H9 (cell line): ENCODE measurements around the gene SERINC3. TPM values are rescaled to one million over a fixed set of nuclear protein-coding genes. Genes with fewer than 3 reads are reported as not detected.

ENCODE experiments used
- DNase-seq: peaks from one replicate; pipeline ENCODE4 v3.0.0-alpha.2; 2017
- H2AFZ ChIP-seq: one replicate; pipeline ENCODE4 v1.6.1; 2013; ENCODE audit warnings: mild to moderate bottlenecking, low read length, control low read depth, moderate library complexity
- H2AK5ac ChIP-seq: 2 replicates; pipeline ENCODE4 v1.6.1; 2013; ENCODE audit warnings: low read length, control low read depth, mixed read lengths; ENCODE audit not compliant: insufficient read length
- H2BK120ac ChIP-seq: one replicate; pipeline ENCODE4 v1.6.1; 2013; ENCODE audit warnings: low read depth, mild to moderate bottlenecking, low read length, control low read depth, inconsistent platforms; ENCODE audit not compliant: poor library complexity, severe bottlenecking
- H2BK12ac ChIP-seq: 2 replicates; pipeline ENCODE4 v1.6.1; 2013; ENCODE audit warnings: low read length, control low read depth, mixed read lengths, low read depth; ENCODE audit not compliant: insufficient read length
- H2BK15ac ChIP-seq: 2 replicates; pipeline ENCODE4 v1.6.1; 2013; ENCODE audit warnings: low read depth, low read length, control low read depth
- H2BK20ac ChIP-seq: one replicate; pipeline ENCODE4 v1.6.1; 2013; ENCODE audit warnings: low read depth, mild to moderate bottlenecking, low read length, control low read depth, inconsistent platforms; ENCODE audit not compliant: poor library complexity, severe bottlenecking
- H2BK5ac ChIP-seq: 2 replicates; pipeline ENCODE4 v1.6.1; 2013; ENCODE audit warnings: low read length, control low read depth, mixed read lengths; ENCODE audit not compliant: insufficient read length
- H3K14ac ChIP-seq: 2 replicates; pipeline ENCODE4 v1.6.1; 2013; ENCODE audit warnings: low read length, control low read depth; ENCODE audit not compliant: insufficient read depth
- H3K18ac ChIP-seq: 2 replicates; pipeline ENCODE4 v1.6.1; 2013; ENCODE audit warnings: low read depth, mild to moderate bottlenecking, mixed read lengths, low read length, control low read depth; ENCODE audit not compliant: insufficient read length
- H3K23ac ChIP-seq: 2 replicates; pipeline ENCODE4 v1.6.1; 2013; ENCODE audit warnings: low read length, control low read depth, mixed read lengths, low read depth; ENCODE audit not compliant: insufficient read length
- H3K23me2 ChIP-seq: 2 replicates; pipeline ENCODE4 v1.6.1; 2013; ENCODE audit warnings: low read depth, mild to moderate bottlenecking, mixed read lengths, low read length, control low read depth; ENCODE audit not compliant: insufficient read length, poor library complexity, severe bottlenecking
- H3K27ac ChIP-seq: 2 replicates; pipeline ENCODE4 v1.5.1; 2013; ENCODE audit warnings: low read length, control low read depth, mixed read lengths, low read depth; ENCODE audit not compliant: insufficient read length
- H3K27me3 ChIP-seq: 2 replicates; pipeline ENCODE4 v1.6.1; 2013; ENCODE audit warnings: low read length, control low read depth, inconsistent platforms; ENCODE audit not compliant: insufficient read depth
- H3K4ac ChIP-seq: 2 replicates; pipeline ENCODE4 v1.6.1; 2013; ENCODE audit warnings: low read depth, mild to moderate bottlenecking, control low read depth, inconsistent platforms, low read length, moderate library complexity
- H3K4me1 ChIP-seq: 2 replicates; pipeline ENCODE4 v1.6.1; 2013; ENCODE audit warnings: low read length, control low read depth, inconsistent platforms; ENCODE audit not compliant: insufficient read depth
- H3K4me2 ChIP-seq: 2 replicates; pipeline ENCODE4 v1.6.1; 2013; ENCODE audit warnings: low read length, control low read depth, mixed read lengths; ENCODE audit not compliant: insufficient read length, insufficient read depth
- H3K56ac ChIP-seq: 2 replicates; pipeline ENCODE4 v1.6.1; 2013; ENCODE audit warnings: low read depth, mild to moderate bottlenecking, mixed read lengths, low read length, control low read depth; ENCODE audit not compliant: insufficient read length
- H3K79me1 ChIP-seq: 2 replicates; pipeline ENCODE4 v1.6.1; 2013; ENCODE audit warnings: low read depth, mild to moderate bottlenecking, moderate library complexity, low read length, control low read depth, inconsistent platforms; ENCODE audit not compliant: insufficient read depth, poor library complexity, severe bottlenecking
- H3K79me2 ChIP-seq: 2 replicates; pipeline ENCODE4 v1.6.1; 2013; ENCODE audit warnings: low read length, control low read depth, inconsistent platforms; ENCODE audit not compliant: insufficient read depth
- H3K9ac ChIP-seq: 2 replicates; pipeline ENCODE4 v1.6.1; 2013; ENCODE audit warnings: low read length, control low read depth, mixed read lengths; ENCODE audit not compliant: insufficient read length; ENCODE audit errors: extremely low read depth
- H3K9me3 ChIP-seq: one replicate; pipeline ENCODE4 v1.6.1; 2013; ENCODE audit warnings: low read depth, low read length, inconsistent platforms; ENCODE audit not compliant: control insufficient read depth
- H3T11ph ChIP-seq: one replicate; pipeline ENCODE4 v1.6.1; 2013; ENCODE audit warnings: mild to moderate bottlenecking, low read length, control low read depth, inconsistent platforms
- H4K20me1 ChIP-seq: one replicate; pipeline ENCODE4 v1.6.1; 2013; ENCODE audit not compliant: control insufficient read depth, insufficient read length, insufficient read depth
- H4K5ac ChIP-seq: 2 replicates; pipeline ENCODE4 v1.6.1; 2013; ENCODE audit warnings: low read depth, mild to moderate bottlenecking, mixed read lengths, low read length, control low read depth; ENCODE audit not compliant: insufficient read length
- H4K8ac ChIP-seq: replicated peaks from 2 replicates; pipeline ENCODE4 v1.6.1; 2013; ENCODE audit warnings: low read length, control low read depth, mixed read lengths, low read depth; ENCODE audit not compliant: insufficient read length
- H4K91ac ChIP-seq: 2 replicates; pipeline ENCODE4 v1.6.1; 2013; ENCODE audit warnings: low read depth, mild to moderate bottlenecking, moderate library complexity, mixed read lengths, low read length, control low read depth; ENCODE audit not compliant: insufficient read length
- H3K27ac Mint-ChIP-seq, 3 experiments: 2 replicates in 2 of 3; 3 replicates in 1 of 3; pipeline ENCODE4 v1.8.0; 2020 to 2021; ENCODE audit warnings: mixed read lengths in 3 of 3, mild to moderate bottlenecking in 1 of 3, moderate library complexity in 1 of 3
- H3K27me3 Mint-ChIP-seq: 2 replicates; pipeline ENCODE4 v1.8.0; 2021; ENCODE audit warnings: low read depth, mild to moderate bottlenecking, moderate library complexity, mixed read lengths
- H3K36me3 Mint-ChIP-seq, 3 experiments: 2 replicates in 2 of 3; 3 replicates in 1 of 3; pipeline ENCODE4 v1.8.0; 2020 to 2021; ENCODE audit warnings: low read depth in 3 of 3, mixed read lengths in 3 of 3; ENCODE audit not compliant: insufficient read depth in 1 of 3
- H3K4me1 Mint-ChIP-seq, 2 experiments: 2 replicates each; pipeline ENCODE4 v1.8.0; 2020; ENCODE audit warnings: mixed read lengths in 2 of 2
- H3K4me3 Mint-ChIP-seq, 2 experiments: 2 replicates in 1 of 2; 3 replicates in 1 of 2; pipeline ENCODE4 v1.8.0; 2020 to 2021; ENCODE audit warnings: mild to moderate bottlenecking in 2 of 2, mixed read lengths in 2 of 2, moderate library complexity in 1 of 2
- H3K9me3 Mint-ChIP-seq, 2 experiments: 2 replicates in 1 of 2; 3 replicates in 1 of 2; pipeline ENCODE4 v1.8.0; 2020; ENCODE audit warnings: mild to moderate bottlenecking in 2 of 2, mixed read lengths in 2 of 2, moderate library complexity in 1 of 2
- CTCF ChIP-seq: fragments of 200-600 bp; sonication (generic); conservative IDR thresholded peaks from 3 replicates; pipeline ENCODE4 v1.8.0; 2021; ENCODE audit warnings: antibody characterized with exemption, mild to moderate bottlenecking
- WGBS: extraction: QIAGEN DNeasy Blood & Tissue Kit; methylation state at CpG from one replicate; pipeline ENCODE4 v1.1.7; 2013; ENCODE audit warnings: missing lambda C conversion rate, low lambda C conversion rate, mixed read lengths; ENCODE audit not compliant: insufficient read length; ENCODE audit errors: extremely low coverage; 5-methylcytosine and 5-hydroxymethylcytosine counted together
- total RNA-seq: library from RNA; stranded (reverse); gene quantifications from 2 replicates; pipeline ENCODE4 v1.2.1, GENCODE V29; 2021

SERINC3 gene
- total RNA-seq, 1 experiment from 2014 or later, result 41.5 TPM

GRCh38 chr20:44470327-44470726, 51.5 kb downstream of the SERINC3 start:
- H3K27ac Mint-ChIP-seq, result no peak overlapping the region
- DNase-seq, result no peak

More at GRCh38 chr20:44470327-44470726, 51.5 kb downstream of the SERINC3 start:
- peaks cover under 1% of the 10 kb centered on the region; the same call in 1 of the 2 replicates for H3K4me1 ChIP-seq
- no peak overlapping the region for H2BK15ac ChIP-seq
- no peaks in the 10 kb centered on the region for H3K9me3 ChIP-seq
- H2BK20ac ChIP-seq, result no peak overlapping the region
- no peaks in the 10 kb centered on the region for H3K36me3 Mint-ChIP-seq
- H4K8ac ChIP-seq, result no peak overlapping the region
- WGBS, result no CpG with 5 or more reads among the region's 5 CpGs
- no peaks in the 10 kb centered on the region for H3K27me3 ChIP-seq
- no peak overlapping the region for H3K23ac ChIP-seq
- no peak overlapping the region for H2AK5ac ChIP-seq
- no peak overlapping the region for H3K9ac ChIP-seq
- H2BK5ac ChIP-seq, result no peak overlapping the region
- H3K79me1 ChIP-seq, result no peaks in the 10 kb centered on the region
- no peaks in the 10 kb centered on the region for H3K23me2 ChIP-seq
- peaks cover 11 to 16% of the 10 kb centered on the region in 2 experiments for H3K4me1 Mint-ChIP-seq
- no peak overlapping the region for H2AFZ ChIP-seq
- H2BK120ac ChIP-seq, result no peak overlapping the region
- no peaks in the 10 kb centered on the region for H3K79me2 ChIP-seq
- H3K4me2 ChIP-seq, result no peak overlapping the region
- H4K5ac ChIP-seq, result no peak overlapping the region
- no peaks in the 10 kb centered on the region for H4K20me1 ChIP-seq
- H3K4ac ChIP-seq, result no peak overlapping the region
- no peak overlapping the region for H3K4me3 Mint-ChIP-seq
- peaks cover 5% of the 10 kb centered on the region for H3K27me3 Mint-ChIP-seq
- H3K9me3 Mint-ChIP-seq, result no peaks in the 10 kb centered on the region
- H4K91ac ChIP-seq, result no peak overlapping the region
- H2BK12ac ChIP-seq, result no peak overlapping the region
- H3T11ph ChIP-seq, result no peak overlapping the region
- H3K56ac ChIP-seq, result no peak overlapping the region
- no peak overlapping the region for H3K18ac ChIP-seq
- no peak for TF ChIP-seq CTCF
- H3K14ac ChIP-seq, result no peak overlapping the region
- H3K27ac ChIP-seq, result no peak overlapping the region
